Bronchial epithelial cell (primary cell): ENCODE data around the gene IL17A. TPM values are rescaled to one million over a fixed set of nuclear protein-coding genes. Genes with fewer than 3 reads are reported as not detected.

Experiments used
- DNase-seq: peaks from one replicate; pipeline ENCODE4 v3.0.0-alpha.2; 2010; ENCODE audit warnings: low read depth
- FAIRE-seq: peaks from 2 replicates; lab custom pipeline; 2011; peaks lifted over from hg19 to GRCh38; lab: Jason Lieb, UNC
- H3K27me3 ChIP-seq: 2 replicates; pipeline ENCODE4 v1.5.1; 2011; ENCODE audit warnings: low read length; ENCODE audit not compliant: control insufficient read depth, insufficient read depth
- H3K36me3 ChIP-seq: 2 replicates; pipeline ENCODE4 v1.5.1; 2011; ENCODE audit warnings: low read length; ENCODE audit not compliant: control insufficient read depth, insufficient read depth
- H3K4me3 ChIP-seq: 2 replicates; pipeline ENCODE4 v1.5.1; 2011; ENCODE audit warnings: mild to moderate bottlenecking, low read depth, low read length, control low read depth
- CTCF ChIP-seq: IDR thresholded peaks from 2 replicates; pipeline ENCODE4 v1.5.1; 2011; ENCODE audit warnings: mild to moderate bottlenecking, moderate library complexity, low read length, control low read depth, inconsistent platforms; ENCODE audit not compliant: insufficient read depth, severe bottlenecking
- total RNA-seq: library from RNA; depleted of rRNA; stranded (reverse); fragments of >200 nt; gene quantifications from 2 replicates; pipeline ENCODE4 v1.2.1, GENCODE V29; 2014

IL17A gene
- total RNA-seq: not detected in 2 replicates

GRCh38 chr6:52186075-52186474 is at the start of gene IL17A:
TSS of gene IL17A (plus strand) at chr6:52186375. CDS start at chr6:52186432, 57 bp downstream.
- no peak for TF ChIP-seq CTCF
- H3K4me3 ChIP-seq: no peak within 1 kb of the TSS
- DNase-seq (no peak), FAIRE-seq (no peak)
- H3K36me3 ChIP-seq: no peaks in the 10 kb centered on the region
- no peaks in the 10 kb centered on the region for H3K27me3 ChIP-seq

- FAIRE-seq: no peak
- Histone ChIP-seq H3K4me3 (no peak overlapping the region), H3K27me3 (peaks cover 3% of the 10 kb centered on the region), H3K36me3 (no peaks in the 10 kb centered on the region)
- no peak for TF ChIP-seq CTCF
- no peak for DNase-seq
Measured at GRCh38 chr6:52136934-52137467, 49.2 kb upstream of the IL17A start.

- no peak for TF ChIP-seq CTCF
- DNase-seq (no peak), FAIRE-seq (no peak)
- Histone ChIP-seq H3K27me3 (peaks cover 2% of the 10 kb centered on the region), H3K4me3 (no peak overlapping the region), H3K36me3 (no peaks in the 10 kb centered on the region)
Measured at GRCh38 chr6:52138284-52138683, 47.9 kb upstream of the IL17A start.

- TF ChIP-seq CTCF: no peak
- peaks cover 2% of the 10 kb centered on the region for H3K27me3 ChIP-seq
- H3K4me3 ChIP-seq: no peak overlapping the region
- no peaks in the 10 kb centered on the region for H3K36me3 ChIP-seq
- no peak for DNase-seq
- no peak for FAIRE-seq
Measured at GRCh38 chr6:52139985-52140680, 46.0 kb upstream of the IL17A start.

- no peak for TF ChIP-seq CTCF
- H3K4me3 ChIP-seq: no peak overlapping the region
- DNase-seq (no peak), FAIRE-seq (no peak)
- no peaks in the 10 kb centered on the region for H3K36me3 ChIP-seq
- peaks cover 2% of the 10 kb centered on the region for H3K27me3 ChIP-seq
Measured at GRCh38 chr6:52141596-52141995, 44.6 kb upstream of the IL17A start.
